ENCODE data around the gene HNF1B. TPM values are rescaled to one million over a fixed set of nuclear protein-coding genes. Genes with fewer than 3 reads are reported as not detected.

Gene HNF1B
- total RNA-seq, 4 donors from 2014 or later, result 0.29 to 1.5 TPM; not detected in 2

GRCh38 chr17:37694734-37695133 lies 50.1 kb downstream of the HNF1B start:
- no peak for DNase-seq
- H3K4me3 ChIP-seq, result no peak overlapping the region
- intact Hi-C loops (cut with DNase I; ENCODE audit: low total_unique reads), result no loop called here
- no peak for TF ChIP-seq CTCF (IDR thresholded peaks at IDR 0.05)
- TF ChIP-seq POLR2A (IDR thresholded peaks at IDR 0.05), result no peak
- H3K4me1 ChIP-seq, result no peaks in the 10 kb centered on the region
- H3K27me3 ChIP-seq, result no peaks in the 10 kb centered on the region
- H3K27ac ChIP-seq, result no peak overlapping the region
- no peaks in the 10 kb centered on the region for H3K9me3 ChIP-seq
- H3K36me3 ChIP-seq, result no peaks in the 10 kb centered on the region

GRCh38 chr17:37693328-37693727 lies 51.5 kb downstream of the HNF1B start:
- no peaks in the 10 kb centered on the region for H3K27me3 ChIP-seq
- DNase-seq, result no peak
- H3K36me3 ChIP-seq, result no peaks in the 10 kb centered on the region
- no peak for TF ChIP-seq POLR2A (IDR thresholded peaks at IDR 0.05)
- TF ChIP-seq CTCF (IDR thresholded peaks at IDR 0.05), result no peak
- H3K4me3 ChIP-seq, result no peak overlapping the region
- H3K4me1 ChIP-seq, result no peaks in the 10 kb centered on the region
- intact Hi-C loops (cut with DNase I; ENCODE audit: low total_unique reads), result no loop called here
- H3K9me3 ChIP-seq, result no peaks in the 10 kb centered on the region
- no peak overlapping the region for H3K27ac ChIP-seq

- H3K27me3 ChIP-seq, result no peaks in the 10 kb centered on the region
- H3K4me1 ChIP-seq, result no peaks in the 10 kb centered on the region
- no peak overlapping the region for H3K4me3 ChIP-seq
- H3K27ac ChIP-seq, result no peak overlapping the region
- H3K9me3 ChIP-seq, result no peaks in the 10 kb centered on the region
- intact Hi-C loops (cut with DNase I; ENCODE audit: low total_unique reads), result no loop called here
- TF ChIP-seq POLR2A (IDR thresholded peaks at IDR 0.05), result no peak
- no peak for TF ChIP-seq CTCF (IDR thresholded peaks at IDR 0.05)
- H3K36me3 ChIP-seq, result no peaks in the 10 kb centered on the region
- DNase-seq, result no peak
These were observed 53.1 kb downstream of the HNF1B start for GRCh38 chr17:37691807-37692206.

- intact Hi-C loops (cut with DNase I; ENCODE audit: low total_unique reads), result no loop called here
- H3K27me3 ChIP-seq, result no peaks in the 10 kb centered on the region
- TF ChIP-seq POLR2A (IDR thresholded peaks at IDR 0.05), result no peak
- TF ChIP-seq CTCF (IDR thresholded peaks at IDR 0.05), result no peak
- no peaks in the 10 kb centered on the region for H3K4me1 ChIP-seq
- H3K9me3 ChIP-seq, result no peaks in the 10 kb centered on the region
- DNase-seq, result no peak
- no peak overlapping the region for H3K4me3 ChIP-seq
- no peaks in the 10 kb centered on the region for H3K36me3 ChIP-seq
- H3K27ac ChIP-seq, result no peak overlapping the region
These were observed 55.5 kb downstream of the HNF1B start for GRCh38 chr17:37689317-37689716.

DNA sequence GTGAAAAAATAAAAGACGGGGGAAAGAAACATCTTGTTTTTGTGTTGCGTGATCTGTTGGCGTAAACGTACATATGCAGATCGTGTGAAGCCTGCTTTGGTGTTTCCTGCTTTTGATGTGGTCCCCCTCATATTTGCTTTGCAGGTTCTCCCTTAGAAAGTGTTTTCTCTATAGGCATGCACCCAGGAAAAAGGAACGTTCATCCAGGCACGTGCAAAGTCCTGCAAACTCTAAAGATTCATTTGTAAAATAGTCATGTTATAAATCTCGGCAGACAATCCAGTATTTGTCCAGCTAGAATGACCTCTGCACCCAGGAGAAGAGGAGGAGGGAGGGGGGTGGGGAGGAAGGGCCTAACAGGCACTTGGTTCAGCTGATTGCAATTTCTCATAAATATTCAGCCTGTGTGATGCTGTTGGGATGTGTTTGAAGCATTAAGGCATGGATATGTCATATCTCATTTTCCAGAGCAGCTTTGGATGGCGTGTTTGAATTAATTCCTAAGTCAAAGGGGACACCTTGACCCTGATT lies 61.3 kb downstream of the HNF1B start:
- H3K9me3 ChIP-seq, result no peaks in the 10 kb centered on the region
- intact Hi-C loops (cut with DNase I; ENCODE audit: low total_unique reads), result no loop called here
- no peaks in the 10 kb centered on the region for H3K27me3 ChIP-seq
- TF ChIP-seq POLR2A (IDR thresholded peaks at IDR 0.05), result no peak
- TF ChIP-seq CTCF (IDR thresholded peaks at IDR 0.05), result no peak
- H3K27ac ChIP-seq, result no peak overlapping the region
- DNase-seq, result no peak
- no peak overlapping the region for H3K4me3 ChIP-seq
- no peaks in the 10 kb centered on the region for H3K4me1 ChIP-seq
- H3K36me3 ChIP-seq, result no peaks in the 10 kb centered on the region

Data from uterus (tissue), 4 donors.